Activated gamma-delta T cell (primary cell): ENCODE measurements around the gene PDGFRB.

Source experiments
- DNase-seq: peaks from one replicate; lab custom pipeline; 2025; lab: John Stamatoyannopoulos, UW

The PDGFRB gene

DNA sequence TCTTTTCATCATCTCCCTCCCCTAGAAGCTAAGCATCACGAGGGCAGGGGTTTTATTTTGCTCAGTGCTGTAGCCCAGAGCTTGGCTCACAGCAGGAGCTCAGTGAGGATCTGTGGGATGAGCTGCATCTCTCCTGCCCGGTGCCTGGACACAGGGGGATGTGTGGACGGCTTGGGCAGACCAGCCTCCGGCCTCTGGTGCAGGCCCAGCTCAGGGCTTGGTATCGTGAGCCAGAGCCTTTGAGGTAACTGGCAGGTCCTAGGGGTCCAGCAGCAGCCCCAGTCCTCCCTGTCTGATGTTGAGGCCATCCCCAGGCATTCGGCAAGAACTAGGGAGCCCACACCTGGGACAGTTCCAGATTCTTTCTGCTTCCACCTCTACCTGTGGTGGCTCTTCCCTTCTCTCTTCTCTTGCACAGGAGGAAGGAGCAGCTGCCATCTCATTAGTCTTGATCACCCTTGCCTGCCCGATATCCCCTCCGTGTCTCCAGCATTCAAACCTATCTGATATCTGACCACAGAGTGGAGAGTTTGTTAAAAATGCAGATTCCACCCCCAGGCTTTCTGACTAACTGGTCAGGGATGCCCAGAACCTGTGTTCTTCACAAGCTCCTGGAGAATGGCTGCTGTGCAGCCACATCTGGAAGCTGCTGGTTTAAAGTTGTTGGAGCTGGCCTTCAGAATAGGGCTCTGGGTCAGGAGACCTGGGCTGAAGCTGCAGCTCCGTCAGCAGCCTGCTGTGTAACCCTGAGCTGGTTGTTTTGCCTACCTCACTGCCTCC, 26.3 kb upstream of the PDGFRB start:
- DNase-seq = no peak

DNA sequence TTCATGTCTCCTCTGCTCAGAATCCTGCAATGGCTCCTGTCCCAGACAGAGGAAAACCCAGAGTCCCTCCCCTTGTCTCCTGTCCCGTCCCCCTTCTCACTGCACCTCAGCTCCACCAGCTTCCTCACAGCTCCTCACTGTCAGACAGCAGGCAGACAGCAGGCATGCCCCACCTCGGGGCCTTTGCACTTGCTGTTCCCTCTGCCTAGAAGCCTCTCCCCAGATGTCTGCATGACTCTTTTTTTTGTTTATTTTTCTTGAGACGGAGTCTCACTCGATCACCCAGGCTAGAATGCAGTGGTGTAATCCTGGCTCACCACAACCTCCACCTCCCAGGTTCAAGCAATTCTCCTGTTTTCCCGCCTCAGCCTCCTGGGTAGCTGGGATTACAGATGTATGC, 25.4 kb upstream of the PDGFRB start:
- DNase-seq = no peak

DNA sequence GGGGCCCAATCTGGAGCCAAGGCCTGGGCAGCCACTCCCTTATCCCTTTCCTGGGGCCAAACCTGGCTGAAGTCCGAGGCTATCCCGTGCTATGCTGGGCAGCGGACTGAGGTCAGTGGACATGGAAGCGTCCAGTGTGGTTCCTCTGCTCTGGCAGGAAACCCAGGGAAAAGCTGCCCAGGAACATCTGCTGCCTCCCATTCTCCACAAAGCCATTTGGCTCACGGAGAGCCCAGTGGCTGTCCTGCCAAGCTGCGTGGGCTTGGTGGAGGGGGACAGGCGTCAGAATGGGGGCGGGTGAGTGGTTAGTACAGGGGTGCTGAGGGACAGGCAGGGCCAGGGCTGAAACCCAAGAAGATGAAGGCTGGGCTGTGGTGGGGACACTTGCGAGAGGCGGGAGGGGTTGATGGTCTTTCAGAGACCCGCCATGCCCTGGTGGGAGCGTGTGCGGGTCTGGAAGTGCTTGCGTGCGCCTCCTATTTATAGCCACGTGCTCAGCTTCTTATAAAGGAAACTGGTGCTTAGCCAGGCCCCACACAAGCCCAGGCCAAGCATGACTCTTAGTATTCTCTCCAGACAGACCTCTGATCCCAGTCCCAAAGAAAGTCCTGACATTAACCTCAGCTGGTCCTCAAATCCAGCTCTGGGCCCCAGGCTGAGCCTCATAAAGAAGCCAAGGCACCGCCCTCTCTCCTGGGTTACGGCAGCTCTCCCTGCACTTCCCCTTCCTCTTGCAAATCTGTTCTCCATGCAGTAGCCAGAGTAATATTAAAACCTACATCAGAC, 24.8 kb upstream of the PDGFRB start:
- DNase-seq = no peak

DNA sequence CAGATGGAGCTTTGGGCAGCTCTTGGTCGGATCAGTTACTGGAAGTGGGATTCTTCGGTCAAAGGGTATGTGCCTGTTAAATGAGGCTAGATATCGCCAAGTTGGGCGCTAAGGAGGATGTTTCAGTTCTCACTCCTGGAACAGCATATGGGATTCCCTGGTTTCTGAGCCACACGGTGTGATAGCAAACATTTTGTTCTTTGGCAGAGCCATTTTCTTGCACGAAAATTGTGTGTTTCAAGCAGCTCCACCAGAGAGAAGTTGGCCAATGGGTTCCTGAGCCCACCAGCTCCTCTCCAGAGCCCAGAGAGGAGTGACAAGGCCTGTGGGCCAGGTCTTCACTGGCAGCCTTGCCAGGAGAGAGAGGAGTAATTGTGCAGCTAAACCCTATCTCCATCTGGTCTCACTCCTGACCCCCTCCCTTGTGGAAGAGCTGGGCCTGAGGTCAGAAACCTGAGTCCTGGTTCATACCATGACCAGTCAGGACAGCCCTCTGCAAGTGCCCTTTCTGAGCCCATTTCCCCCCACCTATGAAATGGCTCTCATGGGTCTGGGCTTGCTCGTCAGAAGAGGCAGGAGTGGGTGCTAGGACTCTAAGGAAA, 23.5 kb upstream of the PDGFRB start:
- DNase-seq = no peak

DNA sequence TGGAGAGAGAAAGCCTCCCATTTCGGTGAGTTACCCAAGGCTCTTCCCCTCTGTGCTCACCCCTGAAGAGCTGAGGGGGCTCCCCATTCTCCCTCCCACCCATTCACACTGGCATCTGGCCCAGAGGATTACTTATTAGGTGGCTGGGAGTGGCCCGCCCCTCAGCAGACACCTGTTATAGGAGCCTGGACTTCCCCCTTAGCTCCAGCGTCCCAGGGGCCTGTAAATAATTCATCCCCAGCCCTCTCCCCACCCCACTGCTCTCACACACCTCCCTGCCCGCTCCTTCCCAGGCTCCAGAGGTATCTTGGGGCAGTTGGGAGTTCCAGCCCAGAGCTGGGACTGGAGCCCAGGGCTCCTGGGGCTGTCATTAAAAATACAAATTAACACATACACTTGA, 22.6 kb upstream of the PDGFRB start:
- DNase-seq = no peak

DNA sequence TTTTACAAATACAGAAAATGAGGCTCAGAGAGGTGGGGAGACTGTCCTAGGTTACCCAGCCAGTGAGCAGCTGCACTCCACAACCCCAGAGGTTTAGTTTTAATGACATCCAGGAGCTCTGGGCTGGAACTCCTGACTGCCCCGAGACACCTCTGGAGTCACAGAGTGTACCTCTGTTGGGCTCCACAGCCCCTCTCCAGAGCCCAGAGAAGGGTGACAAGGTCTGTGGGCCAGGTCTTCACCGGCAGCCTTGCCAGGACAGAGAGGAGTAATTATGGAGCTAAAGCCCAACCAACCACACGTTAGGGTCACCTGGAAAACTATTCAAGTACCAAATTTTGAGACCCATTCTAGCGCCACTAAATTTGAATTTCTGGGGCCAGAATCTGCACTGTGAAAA, 22.1 kb upstream of the PDGFRB start:
- no peak for DNase-seq

DNA sequence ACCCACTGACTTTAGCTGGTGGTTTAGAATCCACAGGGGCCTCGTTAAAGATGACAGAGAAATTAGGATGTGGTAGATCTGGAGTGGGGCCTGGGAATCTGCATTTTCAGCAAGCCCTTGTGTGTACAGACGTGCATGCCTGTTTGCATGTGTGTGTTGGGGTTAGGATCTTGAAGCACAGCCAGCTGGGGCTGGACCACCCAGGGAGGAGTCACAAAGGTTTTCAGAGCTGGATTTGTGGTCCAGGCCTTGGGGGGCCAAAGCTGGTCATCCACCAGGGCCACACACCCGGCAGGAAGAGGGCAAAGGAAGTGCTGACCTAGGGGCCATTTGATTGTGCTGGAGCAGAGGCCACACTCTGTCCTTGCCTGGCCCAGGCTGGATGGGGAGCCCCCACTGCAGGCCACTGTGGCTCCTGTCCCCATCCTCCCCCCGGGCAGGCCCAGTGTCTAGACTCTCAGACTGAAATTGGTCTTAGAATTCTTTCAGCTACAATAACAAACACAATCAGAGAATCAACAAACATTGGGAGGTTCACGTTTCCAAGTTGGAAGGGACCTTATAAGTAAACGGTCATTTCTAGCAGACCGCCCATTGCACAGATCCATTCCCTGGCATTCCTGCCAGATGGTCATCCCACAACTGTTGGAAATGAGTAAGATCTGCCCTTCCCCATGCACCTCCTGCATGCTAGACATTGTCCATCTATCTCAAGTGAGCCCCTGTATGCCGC, 21.3 kb upstream of the PDGFRB start:
- no peak for DNase-seq

DNA sequence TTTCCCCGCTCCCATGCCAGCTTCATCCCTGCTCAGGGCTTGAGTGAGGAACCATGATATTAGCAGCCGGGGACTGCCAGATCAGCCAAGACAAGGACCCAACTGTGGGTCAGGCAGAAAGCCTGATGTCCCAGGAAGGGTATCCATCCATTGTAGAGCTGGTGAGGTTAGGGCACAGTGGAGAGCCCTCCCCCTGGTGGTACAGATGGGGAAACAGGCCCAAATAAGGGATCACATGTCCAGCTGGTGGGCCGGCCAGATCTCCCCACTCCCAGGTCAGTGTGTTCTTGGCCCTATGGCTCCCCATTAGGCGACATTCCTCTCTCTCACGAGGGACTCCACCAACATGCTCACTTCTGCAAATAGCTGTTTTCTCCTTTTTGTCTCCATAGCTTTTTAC, 19.9 kb upstream of the PDGFRB start:
- DNase-seq = no peak

DNA sequence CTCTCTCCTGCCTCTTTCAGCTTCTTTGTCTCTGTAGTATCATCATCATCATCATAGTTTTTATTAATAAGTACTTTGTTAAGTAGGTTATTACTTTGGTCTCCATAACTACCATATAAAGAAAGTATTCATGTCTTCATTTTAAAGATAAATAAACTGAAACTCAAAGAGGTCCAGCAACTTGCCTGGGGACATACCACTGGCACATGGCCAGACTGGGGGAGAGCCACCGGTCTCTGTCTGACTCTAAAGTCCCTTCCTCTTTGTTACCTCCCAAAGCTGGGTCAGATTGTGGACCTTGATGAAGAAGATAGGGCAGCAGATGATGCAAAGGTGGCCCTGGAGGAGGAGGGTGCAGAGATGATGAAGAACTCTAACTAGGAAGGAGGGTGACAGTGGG, 19.4 kb upstream of the PDGFRB start:
- no peak for DNase-seq

DNA sequence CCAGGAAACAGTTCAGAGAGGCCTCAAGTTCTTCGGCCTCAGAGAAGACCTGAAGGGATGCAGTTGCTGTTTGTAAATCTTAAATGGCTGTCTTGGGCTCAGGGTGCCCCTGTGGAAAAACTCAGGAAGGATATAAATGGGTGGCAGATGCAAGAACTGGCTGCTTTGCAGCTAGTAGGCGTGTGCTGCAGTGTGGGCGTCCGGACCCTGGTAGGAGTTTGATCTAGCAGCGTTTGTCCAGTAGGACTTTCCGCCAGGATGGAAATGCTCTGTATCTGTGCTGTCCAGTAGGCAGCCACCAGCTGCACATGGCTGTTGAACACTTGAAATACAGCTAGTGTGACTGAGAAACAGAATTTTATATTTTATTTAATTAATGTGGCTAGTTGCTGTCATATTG, 18.6 kb upstream of the PDGFRB start:
- no peak for DNase-seq

DNA sequence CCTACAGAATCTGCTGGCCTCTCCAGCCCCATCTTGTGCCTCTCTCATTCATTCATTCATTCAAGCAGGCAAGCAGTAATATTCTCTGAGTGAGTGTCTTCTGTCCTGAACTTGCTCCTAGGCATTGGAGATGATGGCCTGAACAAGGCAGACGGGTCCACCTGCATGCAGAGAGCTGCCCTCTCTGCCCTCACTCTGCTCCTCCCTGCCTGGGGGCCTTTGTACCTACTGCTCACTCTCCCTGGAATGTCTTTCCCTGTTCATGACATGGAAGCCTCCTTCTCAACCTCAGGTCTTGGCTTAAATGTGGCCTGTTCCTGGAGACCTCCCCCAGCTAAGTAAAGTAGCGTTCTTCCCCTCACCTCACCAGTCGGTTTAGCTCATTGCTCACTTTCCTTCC, 17.5 kb upstream of the PDGFRB start:
- DNase-seq = no peak

DNA sequence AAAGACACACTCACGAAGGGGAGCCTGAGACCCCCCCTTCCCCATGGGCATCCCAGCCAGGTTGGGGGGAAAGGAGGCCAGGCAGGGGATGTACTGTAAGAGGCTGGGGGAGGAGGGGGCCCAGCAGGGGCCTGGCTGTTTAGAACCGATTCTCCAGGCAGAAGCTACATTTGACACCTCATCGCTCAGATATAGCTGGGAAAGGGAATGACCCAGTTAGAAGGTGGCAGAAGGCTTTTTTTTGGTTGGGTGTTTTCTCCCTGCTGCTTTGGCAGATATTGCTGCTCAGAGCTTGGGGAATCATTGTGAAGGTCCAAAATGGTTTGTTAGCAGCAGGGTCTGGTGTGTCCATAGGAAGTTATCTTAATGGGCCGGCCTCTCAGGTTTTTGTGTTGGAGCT, 16.9 kb upstream of the PDGFRB start:
- DNase-seq = no peak

DNA sequence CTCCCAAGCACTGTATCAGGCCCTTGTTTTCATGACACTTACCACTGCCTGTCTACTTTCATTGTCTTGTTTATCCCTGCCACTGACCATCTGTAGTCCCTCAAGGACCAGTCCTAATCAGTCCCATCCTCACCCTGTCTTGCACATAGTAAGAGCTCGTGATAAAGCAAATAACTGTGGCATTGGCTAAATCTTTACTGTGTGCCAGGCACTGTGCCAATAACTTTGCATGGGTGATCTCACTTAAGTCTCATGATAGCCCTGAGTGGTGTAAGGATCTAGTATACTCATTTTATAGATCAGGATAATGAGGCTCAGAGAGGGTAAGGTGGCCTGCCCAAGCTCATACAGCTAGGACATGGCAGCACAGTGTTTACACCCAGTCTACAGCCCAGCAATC, 16.5 kb upstream of the PDGFRB start:
- DNase-seq = no peak

DNA sequence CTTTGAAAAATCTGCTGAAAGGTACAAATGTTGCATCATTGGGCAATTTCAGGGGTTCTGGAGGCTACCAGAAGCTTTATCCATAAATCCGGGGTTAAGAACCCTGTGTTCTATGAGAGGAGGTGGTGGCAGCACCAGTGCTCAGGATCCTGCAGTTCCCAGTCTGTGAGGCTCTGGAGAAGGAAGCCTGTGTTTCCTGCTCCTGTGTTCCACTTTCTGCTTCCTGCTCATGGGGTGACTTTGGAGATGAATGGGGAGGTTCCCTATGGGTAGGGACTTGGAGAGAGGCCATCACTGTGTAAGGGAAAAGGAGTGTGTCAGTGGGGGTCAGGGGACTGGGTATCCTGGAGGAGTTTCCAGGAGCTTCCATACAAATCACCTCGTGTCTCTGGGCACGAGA, 13.2 kb upstream of the PDGFRB start:
- no peak for DNase-seq

DNA sequence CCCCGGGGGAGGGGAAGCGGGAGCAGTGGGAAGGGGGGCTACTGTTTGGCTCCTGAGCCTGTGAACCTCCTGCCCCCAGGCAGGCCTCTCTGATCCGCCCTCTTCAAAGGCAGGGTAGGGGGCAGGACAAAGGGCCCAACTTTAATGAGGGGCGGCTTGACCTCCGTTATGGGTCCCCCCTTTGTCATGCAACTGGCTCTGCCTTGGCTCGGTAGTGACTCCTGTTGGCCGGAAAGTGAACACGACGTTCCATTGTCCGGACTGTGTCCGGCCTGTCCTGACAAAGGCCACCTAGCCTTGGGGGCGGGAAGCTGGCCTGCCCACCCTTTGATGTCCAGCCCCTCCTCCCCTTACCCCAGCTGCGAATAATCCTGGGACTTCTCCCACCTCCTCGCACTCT, 12.3 kb upstream of the PDGFRB start:
- no peak for DNase-seq

DNA sequence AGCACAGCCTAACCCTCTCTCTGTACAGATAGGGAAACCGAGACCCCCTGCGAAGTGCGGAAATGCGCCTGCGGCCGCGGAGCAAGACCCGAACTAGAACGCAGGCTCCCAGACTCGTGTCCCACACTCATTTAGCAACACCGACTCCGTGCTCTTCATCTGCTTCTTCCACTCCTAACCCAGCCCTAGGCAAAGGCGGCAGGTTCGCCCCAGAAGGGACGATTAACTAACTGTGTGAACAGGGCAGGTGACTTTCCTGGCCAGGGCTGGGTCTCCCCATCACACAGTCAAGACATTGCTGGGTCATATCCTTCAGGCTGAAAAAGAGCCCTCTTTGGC, 11.8 kb upstream of the PDGFRB start:
- DNase-seq = no peak

DNA sequence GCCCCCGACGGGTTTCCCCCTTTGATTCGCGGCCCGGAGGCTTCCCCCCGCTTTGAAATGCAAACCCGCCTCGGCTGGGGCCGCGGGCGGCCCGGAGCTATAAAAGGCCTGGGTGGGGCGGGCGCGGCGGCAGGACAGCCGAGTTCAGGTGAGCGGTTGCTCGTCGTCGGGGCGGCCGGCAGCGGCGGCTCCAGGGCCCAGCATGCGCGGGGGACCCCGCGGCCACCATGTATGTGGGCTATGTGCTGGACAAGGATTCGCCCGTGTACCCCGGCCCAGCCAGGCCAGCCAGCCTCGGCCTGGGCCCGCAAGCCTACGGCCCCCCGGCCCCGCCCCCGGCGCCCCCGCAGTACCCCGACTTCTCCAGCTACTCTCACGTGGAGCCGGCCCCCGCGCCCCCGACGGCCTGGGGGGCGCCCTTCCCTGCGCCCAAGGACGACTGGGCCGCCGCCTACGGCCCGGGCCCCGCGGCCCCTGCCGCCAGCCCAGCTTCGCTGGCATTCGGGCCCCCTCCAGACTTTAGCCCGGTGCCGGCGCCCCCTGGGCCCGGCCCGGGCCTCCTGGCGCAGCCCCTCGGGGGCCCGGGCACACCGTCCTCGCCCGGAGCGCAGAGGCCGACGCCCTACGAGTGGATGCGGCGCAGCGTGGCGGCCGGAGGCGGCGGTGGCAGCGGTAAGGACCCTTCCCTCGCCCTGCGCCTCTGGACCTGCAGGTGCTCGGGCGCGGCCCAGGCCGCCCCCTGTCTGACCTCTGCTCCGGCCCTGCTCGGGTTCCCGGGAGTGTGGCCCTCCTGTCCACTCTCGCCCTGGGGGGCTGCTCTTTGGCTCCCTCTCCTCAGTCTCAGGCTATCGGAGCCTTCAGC, 11.2 kb upstream of the PDGFRB start, which contains the start of gene CDX1:
Gene CDX1, plus strand, starts transcription at position 129 of the 862 bp plus-strand sequence. Its CDS starts 99 bp downstream, at position 228.
- DNase-seq = no peak

DNA sequence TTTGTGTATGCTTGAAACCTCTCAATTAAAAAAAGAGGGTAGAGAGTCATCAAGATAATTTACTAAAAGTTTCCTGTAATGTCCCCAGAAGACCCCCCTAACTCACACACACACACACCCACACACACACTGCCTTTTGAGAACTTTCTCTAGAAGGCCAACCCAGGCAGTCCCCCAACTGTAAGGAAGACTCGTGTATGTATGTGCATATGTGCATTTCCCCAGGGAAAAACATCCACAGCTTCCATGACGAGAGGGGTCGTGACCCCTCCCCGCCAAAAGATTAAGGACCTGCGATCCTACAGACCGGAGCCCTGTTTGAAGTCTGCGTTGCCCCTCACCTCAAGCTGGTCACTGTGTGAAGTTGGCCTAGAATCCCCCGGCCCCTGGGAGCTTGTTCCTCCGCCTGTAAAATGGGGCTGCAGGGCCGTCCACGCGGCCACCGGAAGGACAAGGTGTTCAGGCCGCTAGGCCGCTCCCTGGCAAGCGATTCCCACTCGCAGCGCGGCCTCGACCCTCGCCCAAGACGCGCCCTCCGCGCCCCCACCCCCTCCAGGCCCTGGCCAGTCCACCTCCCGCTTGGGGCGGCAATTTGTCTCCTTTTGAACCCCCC, 10.5 kb upstream of the PDGFRB start:
- DNase-seq = no peak

DNA sequence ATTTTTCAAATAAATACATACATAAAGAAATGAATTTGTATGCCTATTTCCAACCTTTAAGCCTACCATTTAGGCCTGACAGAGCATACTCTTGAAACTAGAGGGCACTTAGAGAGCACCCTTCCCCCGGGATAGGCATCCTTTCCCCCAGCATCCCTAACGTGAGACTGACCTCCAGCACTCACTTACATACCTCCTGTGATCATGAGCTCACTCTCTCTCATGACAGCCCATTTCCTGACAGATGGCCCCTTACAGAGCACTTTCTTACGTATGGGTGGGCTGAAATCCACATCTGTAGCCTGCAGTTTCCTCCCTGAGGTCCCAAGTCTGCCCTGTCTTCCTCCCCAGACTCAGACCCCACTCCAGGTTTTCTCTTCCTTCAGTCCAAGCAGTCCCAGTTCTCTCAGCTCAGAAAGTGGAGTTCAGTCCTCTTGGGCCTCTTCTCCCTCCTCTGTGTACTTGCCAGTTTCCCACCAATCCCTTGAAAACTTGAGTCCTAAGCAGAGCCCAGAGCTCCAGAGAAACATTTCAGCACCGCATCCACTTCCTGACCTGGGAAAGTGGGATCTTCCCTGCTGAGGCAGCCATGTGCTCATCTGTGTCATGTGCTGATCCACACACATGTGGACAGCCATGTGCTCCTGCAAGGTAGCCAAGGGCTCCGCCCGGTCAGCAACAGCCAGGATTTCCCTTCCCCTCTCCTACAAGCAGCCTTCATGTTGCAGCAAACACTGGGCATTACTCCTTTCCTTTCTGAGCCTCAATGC, 8.8 kb upstream of the PDGFRB start:
- DNase-seq = no peak

DNA sequence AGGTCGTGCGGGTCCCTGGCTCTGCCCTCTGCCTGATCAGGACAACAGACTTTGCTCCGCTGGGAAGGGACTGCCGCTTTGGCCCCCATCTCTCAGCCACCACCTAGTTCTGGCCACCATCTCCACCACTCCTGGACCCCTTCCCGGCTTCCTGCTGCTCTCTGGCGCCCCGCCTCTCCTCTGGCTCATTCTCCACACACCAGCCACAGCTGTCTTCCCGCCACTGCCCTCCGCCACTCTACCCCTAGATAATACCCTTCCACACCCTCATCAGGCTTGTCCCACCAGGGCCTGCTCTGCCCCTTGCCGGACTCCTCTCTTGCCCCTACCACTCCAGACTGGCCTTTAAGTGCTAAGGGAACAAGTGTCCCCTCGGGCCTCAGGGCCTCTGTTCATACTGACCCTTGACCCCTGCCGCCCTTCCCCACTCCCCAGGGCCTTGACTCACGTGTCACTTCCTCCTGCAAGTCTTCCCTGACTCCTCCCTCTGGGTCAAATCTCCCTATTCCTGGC, 8.0 kb upstream of the PDGFRB start:
- DNase-seq = no peak
